Stomach smooth muscle (tissue), 2 donors: ENCODE data around the gene TIFAB.

Source experiments
- H3K27ac ChIP-seq: one replicate; pipeline ENCODE4 v1.7.0; 2013; ENCODE audit warnings: mild to moderate bottlenecking, low read length, inconsistent platforms
- H3K27me3 ChIP-seq, 2 donors: one replicate each; pipeline ENCODE4 v1.7.0; 2013; ENCODE audit warnings: low read length in 2 of 2; ENCODE audit not compliant: insufficient read depth in 2 of 2, control insufficient read depth in 1 of 2
- H3K36me3 ChIP-seq, 2 donors: one replicate each; pipeline ENCODE4 v1.7.0; 2013; ENCODE audit warnings: low read length in 2 of 2; ENCODE audit not compliant: control insufficient read depth in 2 of 2, insufficient read depth in 2 of 2
- H3K4me1 ChIP-seq: one replicate; pipeline ENCODE4 v1.7.0; 2013; ENCODE audit warnings: low read length; ENCODE audit not compliant: control insufficient read depth, insufficient read depth
- H3K4me3 ChIP-seq, 2 donors: one replicate each; pipeline ENCODE4 v1.7.0; 2013; ENCODE audit warnings: low read length in 2 of 2
- H3K9ac ChIP-seq, 2 donors: one replicate each; pipeline ENCODE4 v1.7.0; 2013; ENCODE audit warnings: low read length in 2 of 2, mild to moderate bottlenecking in 1 of 2
- H3K9me3 ChIP-seq, 2 donors: one replicate each; pipeline ENCODE4 v1.7.0; 2013; ENCODE audit warnings: low read length in 2 of 2; ENCODE audit not compliant: control insufficient read depth in 2 of 2
- donor health status: healthy.
- donor health status: Pancreatic carcinoma.

The TIFAB gene

DNA sequence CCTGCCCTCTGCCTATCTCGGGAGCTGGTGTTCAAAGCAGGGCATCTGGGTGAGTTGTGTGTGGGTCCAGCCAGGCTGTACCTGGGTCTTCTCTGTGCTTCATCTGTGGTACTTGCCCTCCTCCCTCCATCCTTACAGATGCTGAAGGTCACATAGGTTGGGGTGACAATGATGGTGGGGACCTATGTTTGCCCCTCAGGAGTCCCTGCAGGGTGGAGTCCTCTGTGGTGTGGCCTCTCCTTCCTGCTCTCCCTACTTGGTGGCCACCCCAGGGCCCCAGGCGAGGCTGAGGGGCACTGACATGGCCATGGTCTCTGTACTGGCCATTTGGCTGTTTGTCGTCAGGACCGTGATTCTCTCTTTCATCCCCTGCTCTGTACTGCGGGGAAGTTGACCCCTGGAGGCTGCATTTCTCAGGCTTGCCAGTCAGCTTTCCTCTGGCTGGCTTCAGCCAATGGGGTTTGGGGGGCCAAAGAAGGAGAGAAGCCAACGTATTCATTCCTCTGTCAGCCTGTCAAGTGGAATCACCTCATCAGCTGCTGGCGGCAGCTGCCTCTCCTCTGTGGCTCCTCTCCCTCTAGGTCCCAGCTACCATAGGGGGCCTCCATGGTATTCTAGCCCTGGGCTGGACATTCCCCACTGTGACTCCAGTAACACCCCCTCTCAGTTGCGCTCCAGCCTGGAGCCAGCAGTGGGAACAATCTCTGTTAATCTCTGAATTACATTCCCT is 9.6 kb downstream of the TIFAB start:
- no peak overlapping the region for H3K9ac ChIP-seq
- no peaks in the 10 kb centered on the region for H3K9me3 ChIP-seq
- no peaks in the 10 kb centered on the region for H3K27me3 ChIP-seq
- peaks cover 13% of the 10 kb centered on the region for H3K4me1 ChIP-seq
- H3K27ac ChIP-seq, result no peak overlapping the region
- H3K36me3 ChIP-seq, result no peaks in the 10 kb centered on the region
- H3K4me3 ChIP-seq, result no peak overlapping the region

DNA sequence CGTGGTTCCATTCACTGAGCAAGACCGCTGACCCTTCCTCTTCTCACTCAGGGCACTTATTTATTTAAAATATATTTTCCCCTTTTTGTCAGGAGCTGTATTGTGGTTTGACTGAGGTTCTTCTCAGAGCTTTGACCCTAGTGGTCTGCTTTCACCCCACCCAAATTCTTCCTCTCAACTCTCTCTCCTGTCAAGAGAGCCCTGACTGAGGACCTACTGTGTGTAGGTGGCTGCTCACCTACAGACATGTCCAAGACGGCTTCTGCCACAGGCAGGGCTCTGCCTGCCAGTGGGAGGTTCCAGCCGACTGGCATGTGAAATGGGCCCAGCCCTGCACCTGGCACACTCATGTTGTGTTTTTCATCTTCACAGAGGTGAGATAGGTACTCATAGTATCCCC is 10.2 kb downstream of the TIFAB start:
- no peaks in the 10 kb centered on the region for H3K36me3 ChIP-seq
- peaks cover 13% of the 10 kb centered on the region for H3K4me1 ChIP-seq
- H3K9ac ChIP-seq, result no peak overlapping the region
- H3K4me3 ChIP-seq, result no peak overlapping the region
- H3K27me3 ChIP-seq, result no peaks in the 10 kb centered on the region
- H3K27ac ChIP-seq, result no peak overlapping the region
- H3K9me3 ChIP-seq, result no peaks in the 10 kb centered on the region

DNA sequence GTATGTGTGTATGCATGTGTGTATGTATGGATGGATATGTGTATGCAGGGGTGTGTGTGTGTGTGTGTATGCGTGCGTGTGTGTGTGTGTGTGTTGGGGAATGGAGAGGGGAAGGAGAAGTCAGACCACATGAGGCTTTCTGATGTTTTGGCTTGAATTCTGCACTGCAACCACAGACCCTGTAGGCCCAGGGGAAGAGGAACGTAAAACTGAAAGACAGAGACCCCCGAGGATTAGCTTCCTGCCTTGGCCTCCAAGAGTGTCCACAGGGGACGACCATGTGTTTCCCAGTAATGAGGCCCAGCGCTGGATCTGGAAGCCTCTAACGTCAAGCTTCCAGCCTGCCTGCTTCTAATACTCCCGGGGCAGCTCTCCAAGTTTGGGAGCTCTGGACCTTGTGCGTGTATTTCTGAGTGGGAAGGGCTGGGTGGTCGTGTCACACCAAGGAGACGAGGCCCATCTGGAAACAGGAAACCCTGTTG is 10.8 kb downstream of the TIFAB start:
- Histone ChIP-seq H3K27me3 (no peaks in the 10 kb centered on the region), H3K4me3 (no peak overlapping the region), H3K27ac (no peak overlapping the region), H3K9ac (no peak overlapping the region), H3K4me1 (peaks cover 13% of the 10 kb centered on the region), H3K36me3 (no peaks in the 10 kb centered on the region), H3K9me3 (no peaks in the 10 kb centered on the region)

DNA sequence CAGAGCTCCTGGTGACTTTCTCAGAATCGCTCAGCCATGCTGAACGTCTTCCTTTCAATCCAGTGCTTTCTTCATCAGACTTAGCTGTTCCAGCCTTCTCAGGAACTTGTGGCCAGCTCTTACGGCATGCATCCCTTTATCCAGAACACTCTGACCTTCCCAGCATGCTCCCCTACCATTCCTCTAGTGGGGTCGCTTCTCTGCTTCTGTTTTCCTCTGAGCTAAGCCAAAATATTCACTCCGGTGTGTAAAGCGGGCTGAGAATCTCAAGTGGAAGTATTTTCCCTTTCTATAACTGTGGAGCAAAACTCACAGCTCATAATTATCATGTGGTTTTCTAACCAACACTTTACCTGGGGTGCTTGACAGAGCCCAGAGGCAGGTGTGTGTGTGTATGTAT is 11.2 kb downstream of the TIFAB start:
- H3K9ac ChIP-seq, result no peak overlapping the region
- H3K9me3 ChIP-seq, result no peaks in the 10 kb centered on the region
- H3K4me3 ChIP-seq, result no peak overlapping the region
- no peak overlapping the region for H3K27ac ChIP-seq
- H3K27me3 ChIP-seq, result no peaks in the 10 kb centered on the region
- no peaks in the 10 kb centered on the region for H3K36me3 ChIP-seq
- peaks cover 13% of the 10 kb centered on the region for H3K4me1 ChIP-seq

DNA sequence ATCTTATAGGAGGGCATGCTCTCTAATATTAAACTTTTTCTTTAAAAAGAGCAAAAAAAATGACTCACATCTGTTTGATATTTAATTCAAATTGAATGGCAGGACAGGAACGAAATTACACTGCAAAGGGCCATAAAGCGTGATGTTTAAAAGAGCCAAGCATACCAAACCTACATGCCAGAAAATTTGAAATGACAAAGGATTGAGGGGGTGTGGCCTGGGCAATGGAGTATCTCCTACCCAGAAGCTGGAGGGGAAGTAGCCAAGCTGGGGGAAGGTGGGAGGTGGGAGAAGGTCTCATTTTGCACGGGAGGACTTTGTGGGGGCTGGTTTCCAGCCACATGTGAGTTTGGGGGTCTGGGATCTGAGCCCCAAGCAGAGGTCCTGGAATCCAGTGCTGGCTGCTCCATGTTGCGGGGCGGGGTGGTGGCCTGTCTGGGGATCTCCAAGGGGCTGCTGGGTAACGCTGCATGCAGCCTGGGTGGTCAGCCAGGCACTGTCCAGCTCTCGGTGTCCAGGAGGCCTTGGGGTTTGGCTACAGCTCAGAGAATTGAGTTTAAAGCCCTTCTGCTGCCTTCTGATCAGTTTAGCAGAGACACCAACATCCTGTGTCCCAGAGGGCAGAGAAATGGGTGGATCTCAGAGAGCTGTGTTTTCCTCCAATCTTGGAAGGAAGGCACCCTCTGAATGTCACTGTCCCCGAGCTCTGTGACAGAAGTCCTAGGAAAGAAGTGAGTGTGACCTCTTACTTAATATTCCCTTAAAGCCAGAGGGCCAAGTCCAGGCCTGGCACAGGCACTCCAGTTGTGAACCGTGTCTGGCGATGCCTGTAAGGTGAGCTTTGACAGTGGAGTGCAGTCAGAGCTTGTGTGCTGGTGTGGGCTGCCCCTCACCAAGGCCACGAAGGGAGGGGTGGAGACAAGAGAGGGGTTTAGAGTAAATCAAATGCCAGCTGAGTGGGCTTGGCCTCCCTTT is 12.6 kb downstream of the TIFAB start:
- Histone ChIP-seq H3K9me3 (no peaks in the 10 kb centered on the region), H3K27me3 (no peaks in the 10 kb centered on the region), H3K4me3 (no peak overlapping the region), H3K9ac (no peak overlapping the region), H3K4me1 (peaks cover 13% of the 10 kb centered on the region), H3K27ac (no peak overlapping the region), H3K36me3 (no peaks in the 10 kb centered on the region)

DNA sequence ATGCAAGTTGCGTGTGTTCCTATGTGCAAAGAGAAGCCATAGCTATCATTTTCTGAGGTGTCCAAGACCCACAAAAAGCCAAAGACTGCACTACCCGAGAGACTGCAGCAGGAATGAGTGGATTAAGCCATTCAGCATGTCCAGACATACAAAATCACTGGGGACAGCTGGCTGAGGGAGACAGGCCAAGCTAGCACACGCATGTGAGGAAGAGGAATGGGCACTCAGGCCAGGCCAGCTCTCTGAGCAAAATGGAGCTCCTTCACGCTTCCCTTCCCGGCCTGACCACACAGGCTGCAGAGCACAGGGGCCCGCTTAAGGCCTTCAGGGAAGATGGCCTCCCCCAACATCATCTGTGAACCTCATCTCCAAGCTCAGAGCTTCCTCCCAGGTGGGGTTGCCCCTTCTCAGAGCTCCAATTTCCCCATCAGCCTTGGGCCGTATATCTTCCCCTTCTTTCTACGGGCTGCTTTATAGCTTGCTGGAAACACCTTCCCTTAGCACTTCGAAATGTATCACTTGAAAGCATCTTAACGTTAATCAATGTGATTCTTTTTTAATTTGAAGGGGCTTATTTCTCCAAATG is 13.4 kb downstream of the TIFAB start:
- H3K4me3 ChIP-seq, result no peak overlapping the region
- H3K27ac ChIP-seq, result no peak overlapping the region
- H3K9me3 ChIP-seq, result no peaks in the 10 kb centered on the region
- H3K9ac ChIP-seq, result no peak overlapping the region
- H3K27me3 ChIP-seq, result no peaks in the 10 kb centered on the region
- peaks cover 13% of the 10 kb centered on the region for H3K4me1 ChIP-seq
- no peaks in the 10 kb centered on the region for H3K36me3 ChIP-seq

DNA sequence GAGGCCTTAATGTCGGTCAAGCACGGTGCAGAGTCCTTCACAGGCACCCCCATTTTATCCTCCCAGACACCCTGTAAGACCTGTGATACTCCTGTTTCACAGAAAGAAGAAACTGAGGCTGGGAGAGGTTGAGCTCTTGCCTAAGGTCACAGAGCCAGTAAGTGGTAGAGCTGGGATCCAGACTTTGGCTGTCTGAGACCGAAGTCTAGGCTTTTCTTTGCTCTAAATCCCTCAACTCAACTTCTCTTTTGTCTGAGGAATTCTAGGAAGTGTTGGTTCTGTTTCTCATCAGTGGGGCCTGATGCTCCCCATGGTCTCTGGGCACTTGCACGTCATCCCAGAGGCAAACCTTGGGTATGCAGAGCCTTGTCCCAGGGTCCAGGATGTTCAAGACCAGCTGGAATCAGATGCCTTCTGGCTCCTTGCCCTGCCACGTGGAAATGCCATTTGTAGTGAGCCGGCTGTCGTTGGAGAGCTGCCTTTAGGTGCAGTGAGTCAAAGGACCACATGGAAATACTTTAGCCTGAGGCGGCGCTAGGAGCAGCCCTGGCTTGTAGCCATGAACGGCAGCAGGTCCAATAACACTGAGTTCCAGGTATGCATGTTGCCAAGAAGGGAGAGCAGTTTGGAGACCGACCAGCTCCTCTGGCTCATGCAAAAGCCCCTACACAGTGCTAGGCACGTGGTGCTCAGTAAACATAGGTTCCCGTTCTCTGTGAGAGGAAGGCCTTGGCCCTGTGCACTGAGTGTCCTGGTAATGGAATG is 14.2 kb downstream of the TIFAB start:
- no peaks in the 10 kb centered on the region for H3K9me3 ChIP-seq
- H3K27ac ChIP-seq, result no peak overlapping the region
- H3K27me3 ChIP-seq, result no peaks in the 10 kb centered on the region
- no peak overlapping the region for H3K4me3 ChIP-seq
- peaks cover 9% of the 10 kb centered on the region for H3K4me1 ChIP-seq
- H3K9ac ChIP-seq, result no peak overlapping the region
- no peaks in the 10 kb centered on the region for H3K36me3 ChIP-seq

DNA sequence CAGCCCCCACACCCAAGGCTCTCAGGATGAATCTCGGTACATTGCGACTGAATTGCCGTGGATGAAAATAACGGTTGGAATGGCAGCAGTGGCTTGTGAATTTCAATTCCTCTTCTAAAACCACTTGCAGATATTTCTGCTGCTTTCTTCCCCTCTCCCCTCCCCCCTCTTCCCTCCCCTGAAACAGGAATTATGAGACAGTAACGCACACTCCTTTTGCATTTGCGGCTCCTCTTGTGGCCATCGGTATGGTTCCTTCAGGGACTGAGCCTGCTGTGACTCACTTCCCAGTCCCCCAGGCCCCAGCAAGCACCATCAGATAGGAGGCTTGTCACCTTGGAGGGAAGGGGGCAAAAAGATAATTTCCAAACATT is 14.7 kb downstream of the TIFAB start:
- Histone ChIP-seq H3K4me3 (no peak overlapping the region), H3K27me3 (no peaks in the 10 kb centered on the region), H3K4me1 (peaks cover 9% of the 10 kb centered on the region), H3K9me3 (no peaks in the 10 kb centered on the region), H3K9ac (no peak overlapping the region), H3K36me3 (no peaks in the 10 kb centered on the region), H3K27ac (no peak overlapping the region)

DNA sequence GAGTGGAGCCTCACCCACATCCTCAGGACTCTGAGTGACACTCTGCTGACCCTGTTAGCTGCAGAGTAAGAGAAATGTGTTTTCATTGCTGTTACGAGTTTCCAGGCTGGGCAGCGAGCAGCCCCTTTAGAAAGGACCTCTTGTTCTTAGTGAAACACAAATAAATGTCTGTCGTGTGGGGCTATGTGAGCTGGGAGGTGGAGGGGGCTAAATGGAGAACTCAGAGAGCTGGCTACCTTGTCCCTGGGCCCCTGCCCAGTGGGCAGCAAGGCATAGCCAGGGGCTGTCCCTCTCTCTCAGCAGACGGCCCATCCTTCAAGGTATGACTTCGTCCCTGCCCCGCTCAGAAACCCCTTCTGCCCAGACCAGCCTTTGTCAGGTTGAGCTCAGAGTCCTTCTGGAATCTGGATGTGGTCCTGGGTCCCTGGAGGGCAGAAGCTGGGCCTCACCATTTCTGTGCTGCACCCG is 15.2 kb downstream of the TIFAB start:
- no peaks in the 10 kb centered on the region for H3K27me3 ChIP-seq
- H3K4me3 ChIP-seq, result no peak overlapping the region
- H3K4me1 ChIP-seq, result peaks cover 9% of the 10 kb centered on the region
- H3K27ac ChIP-seq, result no peak overlapping the region
- H3K9ac ChIP-seq, result no peak overlapping the region
- no peaks in the 10 kb centered on the region for H3K36me3 ChIP-seq
- H3K9me3 ChIP-seq, result no peaks in the 10 kb centered on the region
